ENCODE results near the gene APBA2.
A peak's percentile ranks its signal among the peaks of the same experiment; 100 is the strongest.

APBA2 gene

DNA sequence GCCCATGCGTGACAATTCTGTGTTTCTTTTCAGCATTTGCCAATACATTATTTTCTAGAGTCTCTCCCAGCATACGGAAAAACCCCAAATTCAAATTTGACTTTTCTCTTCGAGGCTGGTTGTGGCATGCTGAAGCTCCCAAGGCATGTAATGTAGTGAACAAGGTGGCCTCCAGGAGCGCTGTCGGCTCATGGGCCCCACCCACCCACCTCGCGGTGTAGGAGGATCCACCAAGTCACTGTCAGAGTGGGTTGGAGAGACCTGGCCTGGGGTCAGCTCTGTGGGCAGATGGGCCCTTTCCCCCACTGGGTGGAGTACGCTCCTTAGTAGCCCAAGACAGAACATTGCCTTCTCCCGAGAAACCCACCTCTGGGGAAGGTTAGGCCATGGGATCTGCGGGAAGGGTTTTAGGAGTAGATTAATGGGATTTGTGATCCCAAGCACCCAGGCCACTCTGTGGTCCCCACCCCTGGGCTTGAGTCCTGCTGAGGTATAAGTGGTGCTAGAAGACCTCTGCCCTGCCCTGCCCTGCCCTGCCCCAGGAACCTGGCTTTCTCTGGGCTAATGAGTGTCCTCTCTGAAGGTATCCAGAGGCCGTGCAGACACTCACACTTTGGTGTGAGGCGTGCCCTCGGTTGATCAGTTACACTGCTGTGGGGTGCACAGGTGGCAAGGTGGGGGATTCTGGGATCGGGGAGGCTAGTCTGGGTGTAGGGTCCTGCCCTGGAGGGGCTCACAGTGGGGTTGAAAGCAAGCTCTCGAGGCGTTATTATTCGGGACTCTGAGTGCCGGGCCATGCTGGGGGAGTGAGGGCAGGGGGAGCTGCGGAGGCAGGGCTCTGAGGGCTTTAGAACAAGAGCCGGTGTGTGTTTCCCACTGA lies 97.9 kb downstream of the APBA2 start:
- no peak for DNase-seq (ENCODE audit: low read depth in 2 of 2)

DNA sequence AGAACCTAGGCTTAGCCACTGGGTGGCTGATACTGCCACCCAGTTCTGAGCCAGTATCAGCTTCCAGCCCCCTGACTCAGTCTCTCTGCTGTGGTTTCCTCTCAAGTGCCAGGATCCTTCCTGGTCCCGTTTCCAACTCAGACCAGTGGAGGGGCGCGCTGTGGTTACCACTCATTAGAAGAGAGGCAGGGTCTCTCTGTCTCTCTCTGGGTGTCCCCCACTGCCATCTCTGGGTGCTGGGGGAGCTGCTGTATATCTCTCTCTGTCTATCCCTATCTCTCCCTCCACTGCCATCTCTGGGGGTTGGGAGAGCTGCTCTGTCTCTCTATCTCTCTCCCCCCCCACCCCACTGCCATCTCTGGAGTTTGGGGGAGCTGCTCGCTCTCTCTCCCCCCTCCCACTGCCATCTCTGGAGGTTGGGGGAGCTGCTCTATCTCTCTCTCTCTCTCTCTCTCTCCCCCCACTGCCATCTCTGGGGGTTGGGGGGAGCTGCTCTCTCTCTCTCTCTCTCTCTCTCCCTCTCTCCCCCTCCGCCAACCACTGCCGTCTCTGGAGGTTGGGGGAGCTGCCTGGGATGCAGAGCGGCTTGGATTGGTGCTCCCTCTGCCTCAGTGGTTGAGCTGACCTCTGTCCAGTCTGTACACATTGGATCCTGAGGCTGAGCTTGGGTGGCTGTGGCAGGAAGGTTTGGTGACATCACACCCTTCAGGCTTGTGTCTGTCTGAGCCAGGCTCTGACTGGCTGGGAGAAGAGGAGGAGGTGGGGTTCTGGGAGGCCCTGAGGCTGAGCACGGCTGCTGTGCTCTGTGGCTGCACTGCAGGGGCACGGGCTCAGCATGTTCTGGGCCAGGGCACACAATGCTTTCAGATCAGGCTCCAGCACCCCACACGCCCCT lies 98.9 kb downstream of the APBA2 start:
- no peak for DNase-seq (ENCODE audit: low read depth in 2 of 2)

DNA sequence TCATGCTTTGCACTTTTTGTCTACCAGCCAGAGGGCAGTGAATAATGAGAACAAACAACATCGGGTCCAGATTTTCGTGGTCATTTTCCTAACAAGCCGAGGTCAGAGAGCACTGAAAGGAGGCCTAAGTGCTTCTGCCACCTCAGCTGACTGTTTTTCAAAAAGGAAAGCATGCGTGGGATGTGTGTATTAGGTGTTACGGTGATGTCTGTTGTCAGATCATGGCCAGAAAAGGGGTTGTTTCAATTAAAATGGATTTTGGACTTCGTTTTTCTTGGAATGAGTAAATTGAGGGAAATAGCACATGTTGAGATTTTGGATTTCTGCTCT lies 99.5 kb downstream of the APBA2 start:
- no peak for DNase-seq (ENCODE audit: low read depth in 2 of 2)

DNA sequence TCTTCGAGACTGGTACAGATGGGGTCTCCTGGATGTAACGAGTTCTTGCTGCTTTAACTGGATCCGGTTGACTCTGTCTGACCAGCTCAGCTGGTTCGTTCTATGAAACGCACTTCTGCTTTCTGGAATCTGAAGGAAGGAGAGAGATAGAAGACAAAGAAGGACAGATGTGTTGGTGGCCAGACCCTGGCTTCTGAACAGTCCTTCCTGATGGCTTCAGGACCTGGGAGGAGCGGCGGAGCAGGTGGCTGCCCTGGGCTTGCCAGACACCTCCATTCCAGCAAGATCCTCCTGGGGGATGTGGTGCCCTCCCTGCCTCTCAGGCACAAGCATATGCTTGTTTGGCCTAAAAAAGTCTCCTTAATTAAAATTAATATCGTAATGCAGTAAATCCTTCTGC lies 99.9 kb downstream of the APBA2 start:
- DNase-seq (ENCODE audit: low read depth in 2 of 2), result no peak

DNA sequence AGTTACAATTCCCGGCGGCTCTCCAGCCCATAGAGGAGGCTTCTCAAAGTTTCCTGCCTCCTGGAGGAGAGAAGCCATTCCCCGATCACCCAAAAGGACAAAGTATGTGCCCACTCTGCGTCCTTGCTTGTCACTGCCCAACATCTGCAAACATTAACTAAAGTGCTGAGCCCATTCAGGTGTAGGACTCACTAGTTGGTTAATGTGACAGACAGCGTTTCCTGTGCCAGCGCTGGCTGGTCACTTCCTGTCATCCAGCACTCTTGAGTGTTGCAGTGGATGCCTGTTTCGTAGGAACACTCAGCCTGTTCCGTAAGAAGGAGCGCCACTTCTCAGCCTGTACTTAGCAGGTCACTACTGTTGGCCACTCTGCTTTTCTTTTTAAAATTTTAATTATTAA lies 100.3 kb downstream of the APBA2 start:
- no peak for DNase-seq (ENCODE audit: low read depth in 2 of 2)

DNA sequence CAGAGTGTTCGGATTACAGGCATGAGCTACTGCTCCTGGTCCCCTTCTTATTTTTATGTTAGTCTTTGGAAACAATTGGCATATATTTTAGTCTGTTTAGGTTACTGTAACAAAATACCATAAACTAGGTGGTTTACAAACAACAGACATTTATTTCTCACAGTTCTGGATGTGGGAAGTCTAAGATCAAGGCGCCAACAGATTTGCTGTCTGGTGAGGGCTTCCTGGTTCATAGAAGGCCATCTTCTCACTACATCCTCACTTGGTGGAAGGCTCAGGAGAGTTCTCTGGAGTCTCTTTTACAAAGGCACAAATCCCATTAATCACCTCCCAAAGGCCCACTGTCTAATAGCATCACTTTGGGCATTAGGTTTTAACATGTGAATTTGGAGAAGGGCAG lies 101.0 kb downstream of the APBA2 start:
- no peak for DNase-seq (ENCODE audit: low read depth in 2 of 2)

DNA sequence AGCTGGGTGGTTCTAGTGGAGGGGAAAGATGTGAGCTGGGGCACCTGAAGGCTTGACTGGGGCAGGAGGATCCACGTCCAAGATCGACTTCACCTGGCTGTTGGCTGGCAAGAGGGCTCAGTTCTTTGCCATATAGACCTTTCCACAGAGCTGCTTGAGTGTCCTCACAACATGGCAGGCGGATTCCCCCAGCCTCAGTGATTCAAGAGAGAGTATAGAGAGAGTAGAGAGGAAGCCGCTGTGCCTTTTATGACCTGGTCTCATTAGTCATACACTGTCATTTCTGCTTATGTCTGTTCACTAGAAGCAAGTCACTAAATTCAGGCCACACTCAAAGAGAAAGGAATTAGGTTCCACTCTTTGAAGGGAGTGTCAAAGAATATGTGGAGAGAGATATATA lies 101.6 kb downstream of the APBA2 start:
- no peak for DNase-seq (ENCODE audit: low read depth in 2 of 2)

DNA sequence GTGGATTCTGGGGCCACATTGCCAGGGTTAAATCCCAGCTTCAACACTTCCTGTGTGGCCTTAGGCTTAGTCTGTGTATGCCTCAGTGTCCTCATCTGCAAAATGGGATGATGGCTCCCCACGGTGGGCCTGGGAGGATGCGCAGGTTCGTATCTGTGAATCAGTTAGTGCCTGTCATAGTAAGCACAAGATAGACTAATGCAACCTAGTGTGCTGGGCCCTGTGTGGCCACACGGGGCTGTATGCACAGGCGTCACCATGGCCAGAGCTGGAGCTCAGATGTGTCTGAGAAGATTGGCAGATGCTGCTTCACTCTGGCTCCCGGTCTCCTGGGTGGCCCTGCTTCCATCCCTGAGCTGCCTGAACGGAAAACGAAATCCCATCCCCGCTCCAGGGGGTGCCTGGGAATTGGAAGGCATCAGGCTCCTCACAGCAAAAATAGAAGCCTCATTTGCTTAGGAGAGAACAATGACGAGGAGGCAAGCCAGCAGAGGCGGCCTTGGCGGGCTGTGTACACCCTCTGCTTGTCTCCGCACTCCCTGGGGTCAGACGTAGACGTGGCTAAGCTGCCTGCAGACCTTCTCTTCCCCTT lies 103.6 kb downstream of the APBA2 start:
- DNase-seq (ENCODE audit: low read depth in 2 of 2), result no peak

DNA sequence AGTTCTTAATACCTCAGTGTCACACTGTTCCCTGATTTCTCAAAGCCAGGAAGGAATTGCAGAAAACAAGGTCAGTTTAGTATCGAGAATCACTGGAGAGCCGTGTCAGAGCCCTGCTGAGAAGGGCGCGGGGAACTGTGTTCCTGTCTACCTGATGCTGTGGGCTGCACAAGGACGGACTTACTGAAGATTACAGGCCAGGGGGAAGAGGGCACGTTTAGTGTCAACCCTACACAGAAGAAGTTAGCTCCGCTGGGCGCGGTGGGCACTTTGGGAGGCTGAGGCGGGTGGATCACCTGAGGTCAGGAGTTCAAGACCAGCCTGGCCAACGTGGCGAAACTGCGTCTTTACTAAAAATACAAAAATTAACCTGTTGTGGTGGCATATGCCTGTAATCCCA lies 104.1 kb downstream of the APBA2 start:
- DNase-seq (ENCODE audit: low read depth in 2 of 2), result no peak

DNA sequence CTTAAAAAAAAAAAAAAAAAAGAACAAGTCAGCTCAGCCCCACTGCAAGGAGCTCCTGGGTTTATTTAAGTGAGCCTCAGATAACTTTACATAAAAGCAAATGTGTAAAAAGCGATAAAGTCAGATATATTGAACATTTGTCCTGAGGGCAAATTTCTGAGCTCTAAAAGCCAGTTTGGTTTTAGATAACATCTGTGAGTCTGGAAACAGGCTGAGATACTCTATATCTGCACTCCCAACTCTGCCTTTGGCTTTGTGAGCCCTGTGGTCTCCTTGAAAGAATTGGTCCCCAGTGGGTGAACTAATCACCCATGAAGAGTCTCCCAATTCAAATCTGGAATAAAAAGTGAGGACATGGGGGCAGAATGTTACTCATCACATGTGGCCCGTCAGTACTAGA lies 104.6 kb downstream of the APBA2 start:
- DNase-seq (ENCODE audit: low read depth in 2 of 2), result no peak

DNA sequence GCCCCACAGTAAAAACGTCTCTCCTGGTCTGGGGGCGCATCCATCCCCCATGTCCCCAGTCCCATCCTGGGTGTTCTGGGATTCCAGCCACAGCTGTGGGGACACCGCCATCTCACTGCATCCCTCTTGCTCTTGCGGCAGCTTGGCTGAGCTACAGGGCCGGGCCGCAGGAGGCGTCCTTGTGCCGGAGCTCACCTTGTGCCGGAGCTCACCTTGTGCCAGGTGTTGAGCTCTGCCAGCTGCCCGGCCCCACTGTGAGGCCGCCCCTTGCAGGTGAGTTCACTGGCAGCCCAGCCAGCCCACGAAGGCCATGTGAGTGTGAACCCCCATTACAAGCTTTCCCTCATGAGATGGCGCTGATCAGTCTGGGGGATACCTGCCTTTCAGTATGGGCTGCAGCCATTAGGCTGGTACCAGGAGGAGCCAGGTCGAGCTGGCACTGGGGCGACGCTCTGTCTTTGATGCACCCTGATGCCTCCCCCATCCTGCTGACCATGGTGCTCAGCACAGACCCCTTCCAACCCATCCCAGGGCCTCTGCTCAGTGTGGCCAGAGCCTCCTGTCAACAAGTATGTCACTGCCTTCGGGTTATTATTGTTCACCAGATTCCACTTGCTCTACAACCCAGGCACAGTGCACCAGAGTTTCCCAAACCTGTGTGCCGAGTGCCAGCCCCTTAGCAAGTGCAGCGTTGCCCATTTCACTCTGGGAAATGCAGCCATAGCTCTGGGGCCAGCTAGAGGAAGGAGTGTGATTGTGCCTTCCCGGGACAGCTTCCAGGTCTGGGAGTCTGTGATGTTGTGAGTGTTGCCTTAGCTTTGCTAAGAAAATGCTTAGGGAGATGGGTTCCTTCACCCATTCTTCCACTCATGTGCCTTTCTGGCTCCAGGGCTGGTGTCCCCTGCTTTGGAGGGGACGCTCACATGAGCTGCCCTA lies 105.7 kb downstream of the APBA2 start:
- DNase-seq (ENCODE audit: low read depth in 2 of 2), result no peak

DNA sequence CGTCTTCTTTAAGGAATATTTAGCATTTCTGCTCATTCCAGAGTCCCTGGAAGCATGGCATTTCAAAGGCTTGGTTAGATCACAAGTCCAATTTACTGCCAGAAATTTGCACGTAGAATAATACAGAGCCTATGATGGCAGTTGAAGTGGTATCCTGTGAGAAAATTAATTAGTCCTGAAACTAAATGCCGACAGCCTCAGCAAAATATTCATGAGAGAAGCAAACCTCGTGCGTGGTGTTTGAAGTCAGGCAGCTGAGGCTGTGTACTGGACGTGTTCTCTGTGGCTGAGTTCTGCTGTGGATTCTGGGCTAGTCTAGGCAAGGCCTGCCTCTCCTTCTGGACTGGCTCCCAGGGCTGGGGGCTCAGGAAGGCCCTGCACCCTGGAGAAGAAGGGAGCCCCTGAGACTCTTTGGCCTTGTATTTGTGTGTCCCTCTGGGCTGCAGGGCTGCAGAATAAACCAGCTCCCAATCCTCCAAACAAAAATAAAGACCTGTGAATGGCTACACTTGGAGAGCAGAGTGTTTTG lies 106.6 kb downstream of the APBA2 start:
- no peak for DNase-seq (ENCODE audit: low read depth in 2 of 2)

DNA sequence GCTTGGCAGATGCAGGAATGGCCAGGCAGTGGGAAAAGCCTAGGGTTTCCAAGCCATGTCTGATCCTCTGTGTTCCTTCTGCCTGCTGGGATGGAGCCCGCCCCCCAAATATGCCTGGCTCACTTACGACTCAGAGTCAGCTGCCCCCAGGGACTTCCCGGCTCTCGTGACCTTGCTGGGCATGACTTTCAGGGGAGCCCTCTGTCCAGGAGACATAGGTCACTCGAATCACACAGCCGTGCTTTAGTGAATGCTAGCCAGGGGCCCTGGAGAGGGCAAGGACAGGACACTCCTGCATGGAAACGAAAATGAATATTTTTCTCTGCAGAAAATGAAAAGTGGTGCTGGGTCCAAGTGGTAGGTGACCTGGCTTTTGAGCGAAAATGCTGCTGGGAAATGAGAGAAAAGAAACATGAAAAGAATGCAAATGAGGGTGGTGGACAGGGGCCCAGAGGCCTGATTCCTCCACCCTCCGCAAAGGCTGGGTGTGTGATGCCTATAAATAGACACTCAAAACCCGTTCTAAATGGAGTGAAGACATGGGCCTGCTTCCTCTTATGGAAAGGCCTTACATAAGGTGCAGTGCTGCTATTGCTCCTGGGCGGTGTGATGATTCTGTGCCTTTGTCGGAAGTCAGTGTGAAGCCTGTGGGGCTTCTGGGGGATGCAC lies 107.4 kb downstream of the APBA2 start:
- no peak for DNase-seq (ENCODE audit: low read depth in 2 of 2)

DNA sequence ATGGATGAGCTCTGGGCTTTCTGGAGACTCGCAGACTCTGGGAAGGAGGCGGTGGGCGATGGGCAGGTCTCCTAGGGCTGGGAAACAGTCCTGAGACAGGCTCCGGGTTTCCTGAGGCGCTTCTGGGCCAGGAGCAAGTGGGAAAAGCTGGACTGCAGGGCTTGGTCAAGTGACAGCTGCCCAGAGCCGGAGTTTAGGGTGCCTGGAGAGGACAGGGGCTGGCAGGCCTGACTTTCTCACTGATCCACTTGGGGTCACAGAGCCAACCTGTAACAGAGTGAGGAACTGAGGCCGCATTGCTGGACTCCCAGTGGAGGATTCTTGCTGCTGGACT lies 107.9 kb downstream of the APBA2 start:
- no peak for DNase-seq (ENCODE audit: low read depth in 2 of 2)

DNA sequence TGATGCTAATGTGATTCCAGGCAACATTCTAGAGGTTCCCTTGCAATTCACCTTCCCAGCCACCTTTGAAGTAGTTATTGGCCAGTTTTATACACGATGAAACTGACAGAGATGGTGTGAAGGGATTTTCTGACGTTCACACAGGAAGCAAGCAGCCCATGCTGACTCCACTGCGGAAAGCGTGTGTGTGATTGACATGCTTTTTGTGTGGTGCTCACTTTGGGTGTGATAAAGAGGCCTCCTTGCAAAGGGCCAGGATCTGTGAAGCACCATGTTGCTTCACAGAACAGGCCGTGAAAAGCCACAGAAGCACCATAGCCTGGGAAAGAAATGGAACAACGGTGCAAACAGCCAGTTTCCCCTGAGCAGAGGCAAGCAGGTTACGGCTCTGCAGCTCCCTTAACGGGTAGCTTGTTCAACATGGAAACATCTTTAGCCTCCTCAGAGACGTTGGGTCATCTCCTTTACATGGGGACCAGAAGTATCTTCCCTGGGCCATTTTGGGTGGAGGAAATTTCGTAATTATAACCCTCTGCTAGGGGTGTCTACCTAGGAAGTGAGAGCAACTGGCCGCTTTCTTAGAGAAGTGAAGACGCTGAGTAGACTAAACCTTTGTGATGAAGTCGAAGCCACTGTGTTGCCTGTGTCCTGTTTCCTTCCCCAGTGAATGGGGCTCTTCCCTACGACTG lies 108.5 kb downstream of the APBA2 start:
- DNase-seq (ENCODE audit: low read depth in 2 of 2), result peak in 1 of 2 donors; percentile 28

DNA sequence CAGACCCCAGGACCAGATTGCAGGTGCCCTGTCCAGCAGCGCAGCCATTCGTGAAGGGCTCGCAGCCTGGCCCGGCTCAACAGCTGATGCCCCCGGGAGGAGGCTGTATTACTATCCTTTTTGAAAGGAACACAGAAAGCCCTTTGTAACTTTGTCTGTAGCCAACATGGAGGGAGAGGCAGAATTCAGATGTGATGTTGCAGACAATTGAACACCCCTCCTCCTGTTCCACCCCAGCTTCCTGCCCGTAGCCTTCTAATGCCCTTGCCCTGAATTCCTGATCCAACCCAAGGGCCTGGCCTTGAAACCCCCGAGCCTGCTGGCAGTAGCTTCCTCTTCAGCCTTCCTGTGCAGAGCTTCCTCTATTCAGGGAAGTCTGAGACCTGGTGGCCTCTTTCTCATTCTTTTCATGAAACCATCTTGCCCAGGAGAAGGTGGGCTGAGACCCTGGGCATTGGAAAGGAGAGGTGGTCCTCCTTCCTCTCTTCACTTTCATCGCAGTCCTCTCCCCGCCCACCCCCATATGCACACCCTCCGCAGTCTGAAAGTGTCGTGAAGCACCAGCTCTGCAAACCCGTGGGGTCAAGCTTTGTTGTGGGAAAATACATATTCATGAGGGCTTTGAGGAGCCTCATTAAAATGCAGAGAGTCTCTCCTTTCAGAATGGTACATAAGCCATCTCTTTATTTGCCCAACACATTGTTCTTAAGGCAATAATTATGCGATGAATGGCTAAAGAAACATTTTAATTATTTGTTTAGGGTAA lies 109.2 kb downstream of the APBA2 start:
- DNase-seq (ENCODE audit: low read depth in 2 of 2), result no peak

DNA sequence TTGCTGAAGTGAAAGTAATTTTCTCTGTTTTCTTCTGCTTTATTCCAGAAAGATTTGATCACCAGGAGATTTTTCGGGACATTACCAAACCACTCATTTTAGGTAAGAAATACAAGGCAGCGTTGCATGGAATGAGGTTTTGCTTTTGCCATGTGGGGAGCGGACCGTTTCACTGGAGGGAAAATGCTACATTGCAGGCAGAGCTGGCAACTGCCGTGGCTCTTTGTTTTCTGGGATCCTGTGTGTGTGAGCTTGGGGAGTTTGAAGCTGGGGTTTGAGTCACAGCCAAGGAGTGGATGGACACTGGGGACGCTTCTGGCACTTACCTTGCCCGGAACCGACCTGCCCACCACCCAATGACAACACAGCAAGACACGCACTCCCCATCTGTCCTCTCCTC lies 109.9 kb downstream of the APBA2 start:
- no peak for DNase-seq (ENCODE audit: low read depth in 2 of 2)

DNA sequence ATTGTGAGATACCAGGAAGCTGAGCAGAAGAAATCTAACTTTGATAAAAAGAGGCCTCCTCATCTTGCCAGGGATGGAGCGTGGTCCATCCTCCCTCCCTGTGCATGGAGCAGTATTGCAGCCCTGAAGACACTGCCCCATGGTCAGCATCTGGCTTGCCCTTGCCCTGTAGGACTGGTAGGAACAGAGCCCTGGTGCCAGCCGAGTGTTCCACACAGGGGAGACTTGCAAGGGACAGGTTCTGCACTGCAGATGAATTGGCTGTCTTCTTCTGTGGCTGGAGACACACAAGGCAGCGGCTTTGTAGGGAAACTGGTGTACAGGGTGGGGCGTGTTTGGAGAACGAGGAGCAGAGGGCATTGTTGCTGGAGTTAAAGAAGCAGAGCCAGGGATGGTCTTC lies 110.5 kb downstream of the APBA2 start:
- DNase-seq (ENCODE audit: low read depth in 2 of 2), result no peak

DNA sequence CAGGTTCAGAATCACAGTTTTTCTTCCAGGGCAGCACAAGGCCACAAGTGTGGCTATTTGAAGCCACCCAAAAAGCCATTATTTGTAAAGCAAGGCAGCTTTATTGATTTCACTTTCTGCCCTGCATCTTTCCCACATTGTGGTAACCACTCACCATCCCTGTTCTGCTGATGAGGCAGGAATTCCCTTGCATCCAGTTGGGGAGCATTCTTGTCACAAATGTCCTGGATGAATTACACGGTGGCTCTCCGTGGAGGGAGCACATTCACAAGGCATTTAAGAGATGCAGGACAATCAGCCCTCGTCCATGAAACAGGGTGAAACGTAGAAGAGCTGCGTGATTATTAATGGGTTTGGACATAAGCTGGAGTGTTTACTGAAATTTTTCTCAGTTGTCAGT lies 111.2 kb downstream of the APBA2 start:
- no peak for DNase-seq (ENCODE audit: low read depth in 2 of 2)

DNA sequence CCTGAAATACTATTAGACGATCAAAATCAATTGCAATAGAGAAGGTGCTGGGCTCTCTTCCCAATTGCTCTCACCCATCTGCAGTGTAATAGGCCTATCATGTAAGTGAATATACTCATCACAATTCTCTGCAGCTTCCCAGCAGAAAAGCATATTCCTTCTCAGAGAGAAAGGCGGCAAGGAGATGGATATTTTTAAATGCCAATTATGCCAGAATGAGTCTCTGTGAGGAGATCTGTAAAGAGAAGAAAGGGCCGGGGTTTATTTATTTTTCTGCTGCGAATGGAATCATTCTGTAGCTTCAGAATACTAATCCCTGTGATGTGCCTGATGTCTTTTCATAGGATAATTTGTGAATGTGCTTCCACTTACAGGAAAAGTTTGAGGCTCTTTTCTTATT lies 112.0 kb downstream of the APBA2 start:
- DNase-seq (ENCODE audit: low read depth in 2 of 2), result no peak

Data from stimulated activated CD8-positive, alpha-beta memory T cell treated with anti-CD3 and anti-CD28 coated beads, Interleukin-2, amount 100 ng/mL, for 48 hours (primary cell).